ENCODE measurements around the gene CTNNB1. TPM values are rescaled to one million over a fixed set of nuclear protein-coding genes. Genes with fewer than 3 reads are reported as not detected.
A peak's percentile ranks its signal among the peaks of the same experiment; 100 is the strongest.

Gene CTNNB1
- total RNA-seq, 2 donors from 2014 or later: 420 to 534 TPM

DNA sequence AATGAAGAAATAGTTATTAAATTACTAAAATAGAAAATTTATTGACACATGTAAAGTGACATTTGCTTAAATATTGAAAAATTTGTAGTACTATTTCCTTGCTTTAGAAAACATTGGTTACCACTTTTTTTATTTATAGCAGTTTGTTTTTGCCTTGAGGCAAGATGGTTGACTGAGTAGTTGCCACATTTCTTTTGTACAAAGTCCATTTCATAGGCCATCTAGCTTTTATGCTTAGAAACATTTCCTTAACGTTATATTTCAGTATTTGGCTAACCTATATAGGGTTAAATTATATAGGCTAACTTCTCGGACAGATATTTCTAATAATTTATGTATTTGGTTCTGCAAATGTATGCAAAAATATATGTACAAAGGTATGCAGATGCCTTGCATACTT lies 17.1 kb downstream of the CTNNB1 start:
- Histone ChIP-seq H3K27ac (ENCODE audit: low read depth, low read length) (no peak overlapping the region), H3K27me3 (ENCODE audit: control insufficient read depth, insufficient read depth, low read length, poor library complexity, severe bottlenecking) (no peaks in the 10 kb centered on the region), H3K4me3 (ENCODE audit: low read length) (no peak overlapping the region), H3K36me3 (ENCODE audit: control insufficient read depth, insufficient read depth, low read length) (peaks cover 19% of the 10 kb centered on the region), H3K9ac (ENCODE audit: extremely low read depth, low read length, poor library complexity, severe bottlenecking) (no peak overlapping the region), H3K4me1 (ENCODE audit: control insufficient read depth, insufficient read depth, low read length) (no peaks in the 10 kb centered on the region), H3K9me3 (ENCODE audit: control insufficient read depth, low read length) (no peaks in the 10 kb centered on the region)
- Mint-ChIP-seq H3K9me3 (no peaks in the 10 kb centered on the region), H3K4me3 (no peak overlapping the region), H3K27ac (no peak overlapping the region), H3K36me3 (ENCODE audit: low read depth) (no peaks in the 10 kb centered on the region), H3K4me1 (peaks cover 55% of the 10 kb centered on the region), H3K27me3 (ENCODE audit: insufficient read depth) (no peaks in the 10 kb centered on the region)
- TF ChIP-seq, protein P1, sequence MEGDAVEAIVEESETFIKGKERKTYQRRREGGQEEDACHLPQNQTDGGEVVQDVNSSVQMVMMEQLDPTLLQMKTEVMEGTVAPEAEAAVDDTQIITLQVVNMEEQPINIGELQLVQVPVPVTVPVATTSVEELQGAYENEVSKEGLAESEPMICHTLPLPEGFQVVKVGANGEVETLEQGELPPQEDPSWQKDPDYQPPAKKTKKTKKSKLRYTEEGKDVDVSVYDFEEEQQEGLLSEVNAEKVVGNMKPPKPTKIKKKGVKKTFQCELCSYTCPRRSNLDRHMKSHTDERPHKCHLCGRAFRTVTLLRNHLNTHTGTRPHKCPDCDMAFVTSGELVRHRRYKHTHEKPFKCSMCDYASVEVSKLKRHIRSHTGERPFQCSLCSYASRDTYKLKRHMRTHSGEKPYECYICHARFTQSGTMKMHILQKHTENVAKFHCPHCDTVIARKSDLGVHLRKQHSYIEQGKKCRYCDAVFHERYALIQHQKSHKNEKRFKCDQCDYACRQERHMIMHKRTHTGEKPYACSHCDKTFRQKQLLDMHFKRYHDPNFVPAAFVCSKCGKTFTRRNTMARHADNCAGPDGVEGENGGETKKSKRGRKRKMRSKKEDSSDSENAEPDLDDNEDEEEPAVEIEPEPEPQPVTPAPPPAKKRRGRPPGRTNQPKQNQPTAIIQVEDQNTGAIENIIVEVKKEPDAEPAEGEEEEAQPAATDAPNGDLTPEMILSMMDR (conservative IDR thresholded peaks at IDR 0.05): no peak
- no peak for DNase-seq
- WGBS, 2 experiments (ENCODE audit: insufficient coverage in 1 of 2, insufficient read length in 1 of 2): 92% methylated on average over 1 of the region's 2 CpGs; no CpG with 5 or more reads in 1 of the 2 experiments

DNA sequence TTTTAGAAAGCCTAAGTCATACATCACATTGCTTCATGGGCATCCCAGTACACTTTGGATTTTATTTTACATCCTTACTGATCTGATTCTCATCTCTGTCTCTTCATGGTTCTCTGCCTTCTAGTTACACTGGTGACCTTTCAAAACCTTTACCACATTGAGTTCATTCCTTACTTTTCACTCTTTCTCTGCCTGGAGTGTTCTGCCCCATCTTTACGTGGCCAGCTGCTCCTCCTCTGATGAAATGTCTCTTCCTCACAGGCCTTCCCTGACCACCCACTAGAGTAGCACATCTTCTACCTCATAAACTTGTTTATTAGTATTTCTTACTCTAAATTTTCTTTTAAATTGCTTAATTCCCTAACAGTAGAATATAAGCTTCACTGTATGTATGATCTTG lies 17.7 kb downstream of the CTNNB1 start:
- TF ChIP-seq, protein P1 (conservative IDR thresholded peaks at IDR 0.05): no peak
- Mint-ChIP-seq H3K9me3 (no peaks in the 10 kb centered on the region), H3K36me3 (ENCODE audit: low read depth) (no peaks in the 10 kb centered on the region), H3K4me3 (no peak overlapping the region), H3K27me3 (ENCODE audit: insufficient read depth) (no peaks in the 10 kb centered on the region), H3K4me1 (peaks cover 57% of the 10 kb centered on the region), H3K27ac (peak overlapping the region; percentile 1)
- no peaks in the 10 kb centered on the region for H3K4me1 ChIP-seq (ENCODE audit: control insufficient read depth, insufficient read depth, low read length)
- H3K9me3 ChIP-seq (ENCODE audit: control insufficient read depth, low read length): no peaks in the 10 kb centered on the region
- no peak overlapping the region for H3K4me3 ChIP-seq (ENCODE audit: low read length)
- H3K27ac ChIP-seq (ENCODE audit: low read depth, low read length): no peak overlapping the region
- H3K27me3 ChIP-seq (ENCODE audit: control insufficient read depth, insufficient read depth, low read length, poor library complexity, severe bottlenecking): no peaks in the 10 kb centered on the region
- peaks cover 14% of the 10 kb centered on the region for H3K36me3 ChIP-seq (ENCODE audit: control insufficient read depth, insufficient read depth, low read length)
- WGBS, 2 experiments (ENCODE audit: insufficient coverage in 1 of 2, insufficient read length in 1 of 2): 57% methylated on average over 1 of the region's 1 CpG; no CpG with 5 or more reads in 1 of the 2 experiments
- no peak overlapping the region for H3K9ac ChIP-seq (ENCODE audit: extremely low read depth, low read length, poor library complexity, severe bottlenecking)
- DNase-seq: no peak

DNA sequence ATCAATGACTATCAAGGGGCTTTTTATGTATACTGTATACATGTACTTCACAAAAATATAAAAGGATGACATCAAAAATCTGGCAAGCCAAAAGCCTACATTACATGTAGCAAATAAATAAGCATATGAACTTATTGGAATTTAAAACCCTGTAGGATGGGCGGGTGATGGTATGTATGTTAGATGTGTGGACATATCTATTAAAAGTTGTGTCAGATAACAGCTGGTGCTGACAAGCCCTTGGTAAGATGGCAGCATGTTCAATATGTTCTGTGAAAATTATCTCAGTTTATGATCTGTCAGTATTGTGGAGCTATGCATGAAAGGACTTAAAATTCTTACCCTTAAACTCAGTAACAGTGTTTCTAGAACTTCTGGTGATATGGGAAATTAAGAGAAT lies 20.1 kb downstream of the CTNNB1 start:
- peaks cover 37% of the 10 kb centered on the region for H3K4me1 Mint-ChIP-seq
- no peak overlapping the region for H3K27ac Mint-ChIP-seq
- Histone ChIP-seq H3K9me3 (ENCODE audit: control insufficient read depth, low read length) (no peaks in the 10 kb centered on the region), H3K36me3 (ENCODE audit: control insufficient read depth, insufficient read depth, low read length) (peaks cover 12% of the 10 kb centered on the region), H3K27me3 (ENCODE audit: control insufficient read depth, insufficient read depth, low read length, poor library complexity, severe bottlenecking) (no peaks in the 10 kb centered on the region), H3K4me3 (ENCODE audit: low read length) (no peak overlapping the region), H3K4me1 (ENCODE audit: control insufficient read depth, insufficient read depth, low read length) (no peaks in the 10 kb centered on the region), H3K9ac (ENCODE audit: extremely low read depth, low read length, poor library complexity, severe bottlenecking) (no peak overlapping the region), H3K27ac (ENCODE audit: low read depth, low read length) (no peak overlapping the region)
- H3K9me3 Mint-ChIP-seq: no peaks in the 10 kb centered on the region
- TF ChIP-seq, protein P1 (conservative IDR thresholded peaks at IDR 0.05): no peak
- no peaks in the 10 kb centered on the region for H3K27me3 Mint-ChIP-seq (ENCODE audit: insufficient read depth)
- 80 to 97% methylated on average over 1 of the region's 1 CpG for WGBS, 2 experiments (ENCODE audit: insufficient coverage in 1 of 2, insufficient read length in 1 of 2)
- H3K4me3 Mint-ChIP-seq: no peak overlapping the region
- DNase-seq: no peak
- H3K36me3 Mint-ChIP-seq (ENCODE audit: low read depth): peaks cover 8% of the 10 kb centered on the region

All from endodermal cell (in vitro differentiated cells).